Activated CD4-positive, alpha-beta memory T cell treated with anti-CD3 and anti-CD28 coated beads, Interleukin-2, amount 10 ng/mL, durations not matched to agents 7 days and 5 days (primary cell): ENCODE measurements around the gene THBS4. TPM values are rescaled to one million over a fixed set of nuclear protein-coding genes. Genes with fewer than 3 reads are reported as not detected.

ENCODE experiments used
- CTCF ChIA-PET: fragments of 350-600 bp; sonication (Branson Sonifier 250); formaldehyde crosslinking; loops from one replicate; lab custom pipeline; 2021; ENCODE audit warnings: antibody characterized with exemption, inconsistent platforms; lab: Charles Lee
- POLR2A ChIA-PET: fragments of 350-600 bp; sonication (Branson Sonifier 250); formaldehyde crosslinking; loops from one replicate; lab custom pipeline; 2021; ENCODE audit warnings: antibody characterized with exemption; lab: Charles Lee
- DNase-seq: peaks from one replicate; pipeline ENCODE4 v3.0.0-alpha.2; 2020
- H3K27ac Mint-ChIP-seq: one replicate; pipeline ENCODE4 v1.8.0; 2021; ENCODE audit warnings: mild to moderate bottlenecking, mixed read lengths
- H3K27me3 Mint-ChIP-seq: one replicate; pipeline ENCODE4 v1.8.0; 2021; ENCODE audit warnings: mixed read lengths
- H3K36me3 Mint-ChIP-seq: one replicate; pipeline ENCODE4 v1.8.0; 2021; ENCODE audit warnings: low read depth, mixed read lengths
- H3K4me1 Mint-ChIP-seq: one replicate; pipeline ENCODE4 v1.8.0; 2021; ENCODE audit warnings: mixed read lengths
- H3K4me3 Mint-ChIP-seq: one replicate; pipeline ENCODE4 v1.8.0; 2021; ENCODE audit warnings: mild to moderate bottlenecking, mixed read lengths
- H3K9me3 Mint-ChIP-seq: one replicate; pipeline ENCODE4 v1.8.0; 2021; ENCODE audit warnings: mixed read lengths
- total RNA-seq, 2 experiments: library from RNA; stranded (reverse); gene quantifications; one replicate each; pipeline ENCODE4 v1.2.3, GENCODE V29; 2021

Gene THBS4
- total RNA-seq, 2 experiments from 2014 or later = 2.2 to 3.6 TPM

DNA sequence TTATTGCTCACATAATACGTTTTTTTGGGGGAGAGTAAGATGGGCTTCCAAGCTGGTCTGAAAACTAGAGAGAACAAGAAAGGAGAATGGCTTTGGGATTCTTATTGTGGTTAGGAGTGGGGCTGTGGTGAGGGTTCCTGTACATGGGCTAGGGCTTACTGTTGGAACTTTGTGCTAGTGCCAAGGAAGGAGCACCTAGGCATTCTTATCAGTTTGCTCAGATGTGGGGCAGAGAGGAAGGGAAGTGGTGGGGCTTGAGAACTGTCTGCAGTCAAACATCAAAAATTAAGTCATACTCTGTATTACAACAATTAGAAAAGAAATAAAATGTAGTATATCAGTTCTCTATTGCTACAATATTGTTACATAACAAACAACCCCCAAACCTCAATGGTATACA, 4.0 kb upstream of the THBS4 start:
- peaks cover 4% of the 10 kb centered on the region for H3K36me3 Mint-ChIP-seq
- no peak overlapping the region for H3K4me3 Mint-ChIP-seq
- ChIA-PET CTCF (no interaction called here), POLR2A (no interaction called here)
- no peak overlapping the region for H3K27ac Mint-ChIP-seq
- no peak for DNase-seq
- H3K27me3 Mint-ChIP-seq = peaks cover 36% of the 10 kb centered on the region
- H3K9me3 Mint-ChIP-seq = no peaks in the 10 kb centered on the region
- peaks cover 32% of the 10 kb centered on the region for H3K4me1 Mint-ChIP-seq

DNA sequence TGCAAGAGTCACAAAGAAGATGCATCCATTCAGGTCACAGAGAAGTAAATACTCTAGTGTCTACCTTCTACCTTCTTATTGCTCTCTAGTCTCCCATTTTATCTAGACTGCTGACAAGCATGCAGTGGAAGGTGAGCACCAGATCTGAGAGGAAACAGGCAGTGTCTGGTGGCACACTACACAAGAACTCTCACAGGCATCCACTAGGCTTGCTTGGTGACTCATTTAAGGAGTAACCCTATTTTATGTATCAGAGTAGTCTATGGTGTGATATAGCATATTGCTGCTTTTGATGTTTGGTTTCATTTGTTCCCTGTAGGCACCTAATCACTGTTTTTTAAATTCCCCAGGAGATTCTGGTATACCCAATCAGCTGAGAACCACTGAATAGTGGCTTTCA, 1.6 kb upstream of the THBS4 start:
- Mint-ChIP-seq H3K4me3 (no peak overlapping the region), H3K9me3 (no peaks in the 10 kb centered on the region), H3K27ac (no peak overlapping the region), H3K4me1 (peaks cover 41% of the 10 kb centered on the region), H3K27me3 (peaks cover 34% of the 10 kb centered on the region), H3K36me3 (peaks cover 5% of the 10 kb centered on the region)
- ChIA-PET POLR2A (interaction anchor here (1.1 to 1.5 kb wide), 3 partner anchors 10 to 1049 kb away, joined by 3 read pairs; partner anchors contain the start of gene MTX3), CTCF (no interaction called here)
- DNase-seq = peak; percentile 49

DNA sequence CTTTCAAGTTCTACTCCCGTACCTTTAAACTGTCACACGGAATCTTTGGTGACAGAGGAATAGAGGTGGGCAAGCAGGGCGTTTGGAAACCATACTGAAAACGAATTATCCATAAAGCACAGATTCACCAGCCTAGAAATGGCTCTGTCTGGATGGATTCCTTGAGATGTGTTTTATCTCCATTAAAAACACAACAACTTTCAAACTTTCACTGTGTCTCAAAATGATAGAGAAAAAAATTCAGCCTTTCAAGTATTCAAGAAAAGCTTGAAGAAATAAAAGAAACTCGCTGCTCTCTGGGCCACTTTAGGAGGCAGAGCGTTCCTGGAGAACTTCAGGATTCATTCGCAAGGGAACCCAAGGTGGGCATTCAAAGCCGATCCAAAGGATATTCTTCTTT, 589 bp upstream of the THBS4 start:
- peaks cover 35% of the 10 kb centered on the region for H3K27me3 Mint-ChIP-seq
- CTCF ChIA-PET = no interaction called here
- H3K36me3 Mint-ChIP-seq = peaks cover 5% of the 10 kb centered on the region
- no peak for DNase-seq
- POLR2A ChIA-PET = interaction anchor here (0.5 to 1.5 kb wide), 5 partner anchors 9 to 1050 kb away, joined by 3 to 5 read pairs (median 3); no protein-coding TSS in a partner anchor
- H3K27ac Mint-ChIP-seq = no peak overlapping the region
- no peaks in the 10 kb centered on the region for H3K9me3 Mint-ChIP-seq
- H3K4me3 Mint-ChIP-seq = peak overlapping the region; percentile 46
- peaks cover 38% of the 10 kb centered on the region for H3K4me1 Mint-ChIP-seq

DNA sequence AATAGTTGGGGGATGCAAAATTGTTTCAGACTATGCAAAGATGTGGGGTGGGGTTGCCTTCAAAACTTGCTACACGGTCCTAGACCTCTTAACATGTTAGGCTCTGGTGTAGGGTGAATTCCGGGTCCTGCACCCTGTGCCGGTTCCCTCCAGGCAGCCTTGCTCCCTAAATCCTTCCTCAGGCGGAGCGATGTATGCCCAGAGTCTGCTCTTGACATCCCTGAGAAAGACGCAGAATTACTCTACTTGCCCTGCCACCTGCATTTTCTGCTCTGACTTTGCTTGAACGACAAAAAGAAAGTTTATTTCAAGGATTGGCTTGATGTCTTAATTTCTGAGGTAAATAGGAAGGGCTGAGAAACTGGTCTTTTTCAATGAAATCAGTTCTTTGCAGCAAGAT, 691 bp downstream of the THBS4 start:
- Mint-ChIP-seq H3K27me3 (peaks cover 41% of the 10 kb centered on the region), H3K36me3 (peaks cover 5% of the 10 kb centered on the region), H3K4me1 (peaks cover 38% of the 10 kb centered on the region), H3K9me3 (no peaks in the 10 kb centered on the region), H3K4me3 (peak overlapping the region; percentile 37), H3K27ac (no peak overlapping the region)
- DNase-seq = no peak
- ChIA-PET POLR2A (no interaction called here), CTCF (no interaction called here)

DNA sequence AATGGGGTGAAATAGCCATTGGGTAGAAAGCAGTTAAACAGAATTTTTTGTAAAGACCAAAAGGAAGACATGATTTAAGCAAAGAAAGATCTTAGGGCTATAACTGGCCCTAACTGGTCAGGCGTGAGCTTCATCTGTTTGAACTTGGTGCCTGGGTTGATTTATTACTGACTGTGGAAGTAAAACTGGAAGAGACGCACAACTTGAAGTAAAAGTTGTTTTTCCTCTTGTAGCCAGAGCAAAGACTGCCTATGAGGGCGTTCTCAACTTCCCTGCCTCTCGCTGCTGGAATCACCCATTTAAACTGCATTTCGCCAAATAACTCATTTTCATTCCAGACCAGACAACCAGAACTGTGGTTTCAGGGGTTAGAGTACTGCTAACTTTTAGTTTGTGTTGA, 1.5 kb downstream of the THBS4 start:
- ChIA-PET POLR2A (interaction anchor here (1.9 kb wide), 1 partner anchor 47 kb away, joined by 9 read pairs; no protein-coding TSS in a partner anchor), CTCF (interaction anchor here (0.8 to 1.7 kb wide), 2 partner anchors 10 to 47 kb away, joined by 3 to 6 read pairs; no protein-coding TSS in a partner anchor)
- H3K4me3 Mint-ChIP-seq = no peak overlapping the region
- DNase-seq = no peak
- peaks cover 42% of the 10 kb centered on the region for H3K27me3 Mint-ChIP-seq
- peaks cover 5% of the 10 kb centered on the region for H3K36me3 Mint-ChIP-seq
- no peak overlapping the region for H3K27ac Mint-ChIP-seq
- peaks cover 38% of the 10 kb centered on the region for H3K4me1 Mint-ChIP-seq
- H3K9me3 Mint-ChIP-seq = no peaks in the 10 kb centered on the region

DNA sequence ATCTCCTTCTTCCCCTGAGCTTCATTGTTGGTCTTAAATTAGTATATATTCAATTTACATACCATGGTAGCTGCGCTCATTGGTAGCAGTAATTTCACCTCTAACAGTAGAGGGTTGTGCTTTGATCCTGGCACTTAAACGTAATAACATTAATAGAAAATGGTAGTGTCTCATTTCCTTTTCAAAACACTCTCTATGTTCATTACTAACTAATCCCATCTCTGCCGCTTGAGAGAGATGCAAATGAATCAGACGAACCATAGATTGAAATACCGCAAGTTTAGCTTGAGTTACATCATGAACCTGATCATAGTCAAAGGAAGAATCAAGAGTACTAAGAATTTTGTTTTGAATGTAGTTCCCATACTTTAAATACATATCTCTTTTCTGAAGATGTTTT, 2.2 kb downstream of the THBS4 start:
- H3K4me1 Mint-ChIP-seq = peaks cover 38% of the 10 kb centered on the region
- DNase-seq = no peak
- no peak overlapping the region for H3K4me3 Mint-ChIP-seq
- H3K36me3 Mint-ChIP-seq = peaks cover 5% of the 10 kb centered on the region
- no peaks in the 10 kb centered on the region for H3K9me3 Mint-ChIP-seq
- peaks cover 40% of the 10 kb centered on the region for H3K27me3 Mint-ChIP-seq
- H3K27ac Mint-ChIP-seq = no peak overlapping the region
- ChIA-PET POLR2A (interaction anchor here (0.9 to 1.9 kb wide), 2 partner anchors 47 to 156 kb away, joined by 3 to 9 read pairs; no protein-coding TSS in a partner anchor), CTCF (interaction anchor here (0.8 to 1.7 kb wide), 2 partner anchors 9 to 46 kb away, joined by 3 to 6 read pairs; no protein-coding TSS in a partner anchor)

DNA sequence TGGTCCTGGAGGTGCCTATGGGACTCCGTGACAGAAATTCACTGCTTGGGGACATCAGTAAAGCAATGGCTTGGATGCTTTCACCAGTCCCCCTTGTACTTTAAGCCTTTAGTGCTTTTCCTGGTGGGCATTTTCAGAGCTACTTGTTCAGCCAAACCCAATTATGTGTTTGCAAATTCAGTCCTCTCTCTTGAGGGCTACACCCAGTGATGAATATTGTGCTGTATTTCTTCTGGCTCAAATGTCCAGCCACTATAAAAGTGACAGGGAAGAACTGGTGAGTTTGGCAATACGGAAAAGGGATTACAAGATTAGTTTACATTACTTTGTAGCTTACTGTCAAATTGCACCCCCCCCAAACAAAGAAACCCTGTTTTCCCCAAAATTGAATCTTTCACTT, 4.5 kb downstream of the THBS4 start:
- ChIA-PET CTCF (no interaction called here), POLR2A (no interaction called here)
- Mint-ChIP-seq H3K27me3 (peaks cover 39% of the 10 kb centered on the region), H3K9me3 (no peaks in the 10 kb centered on the region), H3K27ac (no peak overlapping the region), H3K36me3 (peaks cover 5% of the 10 kb centered on the region), H3K4me1 (peaks cover 23% of the 10 kb centered on the region), H3K4me3 (no peak overlapping the region)
- no peak for DNase-seq

DNA sequence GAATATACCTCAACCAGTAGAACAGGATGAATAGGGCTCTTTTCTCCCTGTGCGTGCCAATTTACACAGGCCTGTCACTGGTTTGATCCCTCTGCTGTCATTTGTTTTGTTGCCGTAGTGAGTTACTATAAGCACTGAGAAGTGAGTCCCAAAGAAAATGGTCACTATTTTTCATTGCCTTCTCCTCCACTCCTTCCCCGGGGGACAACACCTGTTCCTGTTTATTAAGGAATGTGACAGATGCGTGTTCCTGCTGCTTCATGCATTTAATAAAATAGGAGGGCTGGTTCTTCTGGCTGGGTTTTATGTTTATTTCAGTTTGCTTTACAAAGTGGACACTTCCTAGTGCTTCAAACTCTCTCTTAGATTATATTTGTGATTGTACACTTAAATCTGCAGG, 6.4 kb downstream of the THBS4 start:
- ChIA-PET CTCF (no interaction called here), POLR2A (no interaction called here)
- no peak overlapping the region for H3K27ac Mint-ChIP-seq
- H3K36me3 Mint-ChIP-seq = no peaks in the 10 kb centered on the region
- peaks cover 12% of the 10 kb centered on the region for H3K4me1 Mint-ChIP-seq
- no peaks in the 10 kb centered on the region for H3K9me3 Mint-ChIP-seq
- H3K4me3 Mint-ChIP-seq = no peak overlapping the region
- no peak for DNase-seq
- H3K27me3 Mint-ChIP-seq = peaks cover 32% of the 10 kb centered on the region

DNA sequence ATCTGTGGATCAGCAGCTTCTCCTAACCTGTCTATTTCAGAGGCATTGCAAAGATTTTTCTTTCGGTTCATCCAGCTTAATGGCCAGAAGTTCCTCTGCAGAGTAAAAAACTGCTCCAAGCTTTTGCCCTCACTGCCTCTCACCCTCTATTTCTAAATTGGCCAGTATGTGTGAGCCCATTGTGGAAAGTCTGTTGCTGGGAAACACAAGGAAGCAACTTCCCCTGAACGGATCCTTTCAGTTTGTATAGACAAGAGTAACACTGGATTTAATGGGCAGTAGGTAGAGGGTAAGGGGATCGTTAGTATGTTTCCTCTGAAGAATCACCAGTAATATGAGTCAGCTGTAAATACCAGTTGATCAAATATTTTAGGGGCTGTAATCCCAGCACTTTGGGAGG, 7.2 kb downstream of the THBS4 start:
- no peak overlapping the region for H3K27ac Mint-ChIP-seq
- H3K4me3 Mint-ChIP-seq = no peak overlapping the region
- no peaks in the 10 kb centered on the region for H3K9me3 Mint-ChIP-seq
- ChIA-PET POLR2A (no interaction called here), CTCF (interaction anchor here (1.2 kb wide), 1 partner anchor 41 kb away, joined by 3 read pairs; no protein-coding TSS in a partner anchor)
- no peak for DNase-seq
- peaks cover 31% of the 10 kb centered on the region for H3K27me3 Mint-ChIP-seq
- no peaks in the 10 kb centered on the region for H3K36me3 Mint-ChIP-seq
- peaks cover 5% of the 10 kb centered on the region for H3K4me1 Mint-ChIP-seq

DNA sequence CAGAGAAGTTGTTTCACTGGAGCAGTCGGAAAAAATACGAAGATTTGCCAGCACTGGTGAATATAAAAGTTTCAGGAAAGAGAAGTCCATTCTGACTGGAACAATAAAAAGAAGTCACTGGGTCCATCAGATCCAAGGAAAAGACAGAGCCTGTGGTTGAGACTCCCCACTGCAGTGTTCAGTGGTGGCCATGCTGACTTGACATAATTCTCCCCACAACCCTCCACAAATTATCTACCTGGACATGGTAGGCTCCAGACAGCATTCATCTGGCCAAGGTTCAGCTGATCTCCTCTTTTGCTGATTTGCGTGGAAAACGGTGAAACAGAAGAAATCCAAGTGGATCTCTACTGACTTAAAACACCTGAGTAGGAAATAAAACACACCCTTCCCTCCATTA, 8.0 kb downstream of the THBS4 start:
- no peaks in the 10 kb centered on the region for H3K9me3 Mint-ChIP-seq
- DNase-seq = no peak
- no peaks in the 10 kb centered on the region for H3K4me1 Mint-ChIP-seq
- no peak overlapping the region for H3K4me3 Mint-ChIP-seq
- no peaks in the 10 kb centered on the region for H3K36me3 Mint-ChIP-seq
- H3K27me3 Mint-ChIP-seq = peaks cover 30% of the 10 kb centered on the region
- no peak overlapping the region for H3K27ac Mint-ChIP-seq
- ChIA-PET CTCF (interaction anchor here (1.2 kb wide), 1 partner anchor 40 kb away, joined by 3 read pairs; no protein-coding TSS in a partner anchor), POLR2A (interaction anchor here (1.3 kb wide), 1 partner anchor 9 kb away, joined by 3 read pairs; no protein-coding TSS in a partner anchor)

DNA sequence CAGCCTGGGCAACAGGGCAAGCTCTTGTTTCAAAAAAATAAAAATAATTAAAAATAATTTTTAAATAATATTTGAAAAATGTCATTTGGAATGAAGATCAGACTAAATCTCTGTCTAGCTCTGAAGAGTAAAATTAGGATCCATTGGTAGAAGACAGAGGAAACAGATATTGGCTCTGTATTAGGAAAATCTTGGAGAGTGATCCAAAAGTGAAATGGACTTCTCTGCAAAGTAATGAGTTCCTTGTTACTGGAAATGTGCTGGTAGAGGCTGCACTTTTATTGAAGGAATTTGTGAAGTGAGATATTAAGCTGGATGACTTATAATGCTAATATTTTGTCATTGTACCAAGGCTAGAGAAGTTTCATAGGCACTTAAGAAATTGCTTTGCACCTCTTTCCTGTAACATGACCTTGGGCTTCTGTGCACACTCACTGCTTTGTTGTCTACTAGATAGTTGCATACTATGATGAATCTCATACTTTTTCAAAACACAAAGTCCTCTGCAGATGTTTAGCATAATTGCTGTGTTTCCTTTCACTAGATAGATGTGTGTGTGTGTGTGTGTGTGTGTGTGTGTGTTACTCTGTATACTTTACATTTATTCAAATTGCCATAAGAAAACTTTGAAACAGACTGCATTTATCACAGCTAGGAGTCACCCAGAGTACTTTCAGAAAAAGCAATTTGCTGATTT, 13.1 kb downstream of the THBS4 start:
- no peak overlapping the region for H3K4me3 Mint-ChIP-seq
- CTCF ChIA-PET = no interaction called here

DNA sequence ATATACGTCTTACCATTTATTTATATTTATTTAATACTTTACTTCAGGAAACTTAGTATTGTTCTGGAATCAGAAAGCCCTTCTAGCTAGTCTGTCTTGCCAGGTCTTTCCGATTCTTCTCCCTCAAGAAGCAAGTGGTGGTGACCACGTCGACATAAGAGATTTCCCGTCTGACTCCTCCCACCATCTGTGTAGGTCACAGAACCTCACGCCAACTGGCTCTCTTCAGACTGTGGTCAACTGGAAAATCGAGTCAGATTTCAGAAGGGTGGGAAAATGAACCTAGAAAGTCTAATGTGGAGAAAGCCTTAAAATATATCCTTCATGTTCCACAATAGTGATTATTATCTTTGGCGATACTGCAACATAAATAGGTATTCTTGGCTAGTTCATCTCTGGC, 17.3 kb downstream of the THBS4 start:
- no peaks in the 10 kb centered on the region for H3K9me3 Mint-ChIP-seq
- ChIA-PET CTCF (no interaction called here), POLR2A (no interaction called here)
- H3K27me3 Mint-ChIP-seq = peaks cover 5% of the 10 kb centered on the region
- H3K27ac Mint-ChIP-seq = no peak overlapping the region
- DNase-seq = no peak
- H3K36me3 Mint-ChIP-seq = no peaks in the 10 kb centered on the region
- H3K4me3 Mint-ChIP-seq = no peak overlapping the region
- H3K4me1 Mint-ChIP-seq = peaks cover 14% of the 10 kb centered on the region

More for the DNA sequence above, 13.1 kb downstream of the THBS4 start:
- POLR2A ChIA-PET = no interaction called here
- H3K27me3 Mint-ChIP-seq = peaks cover 22% of the 10 kb centered on the region
- H3K4me1 Mint-ChIP-seq = no peaks in the 10 kb centered on the region
- no peak overlapping the region for H3K27ac Mint-ChIP-seq
- no peaks in the 10 kb centered on the region for H3K36me3 Mint-ChIP-seq
- DNase-seq = no peak
- no peaks in the 10 kb centered on the region for H3K9me3 Mint-ChIP-seq

DNA sequence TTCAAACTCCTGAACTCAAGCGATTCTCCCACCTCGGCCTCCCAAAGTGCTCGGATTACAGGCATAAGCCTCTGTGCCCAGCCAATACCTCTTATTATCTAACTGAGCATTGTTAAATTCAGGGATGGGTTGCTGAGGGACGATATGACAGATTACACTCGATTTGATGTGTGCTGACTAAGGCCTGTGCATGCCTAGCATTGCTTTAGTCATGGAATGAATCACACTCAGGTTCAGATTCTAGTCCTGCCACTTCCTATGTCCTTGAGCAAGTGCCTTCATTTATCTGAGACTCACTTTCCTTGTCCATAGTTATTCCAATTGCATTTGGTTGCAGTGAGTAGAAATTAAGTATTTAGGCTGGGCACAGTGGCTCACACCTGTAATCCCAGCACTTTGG, 19.5 kb downstream of the THBS4 start:
- H3K27ac Mint-ChIP-seq = no peak overlapping the region
- H3K4me3 Mint-ChIP-seq = no peak overlapping the region
- DNase-seq = no peak
- ChIA-PET CTCF (no interaction called here), POLR2A (no interaction called here)
- no peaks in the 10 kb centered on the region for H3K27me3 Mint-ChIP-seq
- no peaks in the 10 kb centered on the region for H3K9me3 Mint-ChIP-seq
- peaks cover 19% of the 10 kb centered on the region for H3K4me1 Mint-ChIP-seq
- H3K36me3 Mint-ChIP-seq = no peaks in the 10 kb centered on the region
